Measurements from ENCODE around the gene SEMA5A. TPM values are rescaled to one million over a fixed set of nuclear protein-coding genes. Genes with fewer than 3 reads are reported as not detected.

SEMA5A gene
- total and polyA plus RNA-seq, 11 donors = 4.6 to 71.5 (median 33.8) TPM

DNA sequence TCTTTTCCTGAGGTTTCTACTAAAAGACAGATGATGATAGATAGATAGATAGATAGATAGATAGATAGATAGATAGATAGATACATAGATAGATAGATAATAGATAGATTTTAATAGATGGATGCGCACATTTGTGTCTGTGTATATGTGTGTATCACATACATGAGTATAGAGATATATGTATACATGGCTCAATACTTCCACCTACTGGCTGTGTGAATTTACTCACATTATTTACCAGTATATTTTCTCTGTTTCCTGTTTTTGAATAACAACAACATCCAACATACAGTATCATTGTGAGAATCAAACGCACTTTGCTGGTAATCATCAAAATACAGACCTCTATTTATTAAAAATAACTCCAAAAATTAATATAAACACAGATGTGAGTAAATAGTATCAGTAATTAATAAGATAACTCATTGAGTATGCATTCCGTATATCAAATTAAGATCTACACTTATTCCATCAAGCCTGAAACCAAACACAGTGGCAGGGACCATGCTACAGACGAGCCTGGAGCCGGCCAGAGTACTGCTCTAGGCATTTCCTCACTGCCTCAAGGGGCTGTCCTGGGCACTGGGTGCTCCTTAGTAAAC is 338.0 kb downstream of the SEMA5A start:
- 49 to 60% (median 53%) methylated on average over 5 of the region's 5 CpGs for WGBS, 4 donors
- Histone ChIP-seq H3K27me3 (no peaks in the 10 kb centered on the region), H3K36me3 (peaks cover 0 to 2% (median 0%) of the 10 kb centered on the region in 9 donors), H3K9me3 (no peaks in the 10 kb centered on the region), H3K4me1 (no peaks in the 10 kb centered on the region), H3K27ac (no peak overlapping the region), H3K4me3 (no peak overlapping the region)
- DNase-seq = no peak
- TF ChIP-seq POLR2A (IDR thresholded peaks at IDR 0.05) (no peak), CTCF (IDR thresholded peaks at IDR 0.05) (peak in 11 of 12 donors; percentile 19 to 58 (median 41))
- ATAC-seq = no peak
- intact Hi-C loops (cut with DNase I) = loop anchor here in 4 of 10 donors (10.0 kb wide), 2 partner anchors 453 to 1283 kb away; no protein-coding TSS in a partner anchor

GRCh38 chr5:9202636-9203035 is 343.2 kb downstream of the SEMA5A start:
- WGBS, 4 donors = 83 to 89% (median 88%) methylated on average over 2 of the region's 2 CpGs
- H3K9me3 ChIP-seq = no peaks in the 10 kb centered on the region
- intact Hi-C loops (cut with DNase I) = loop anchor here in 4 of 10 donors (10.0 kb wide), 2 partner anchors 448 to 1278 kb away; no protein-coding TSS in a partner anchor
- no peaks in the 10 kb centered on the region for H3K4me1 ChIP-seq
- peaks cover 0 to 9% (median 0%) of the 10 kb centered on the region in 9 donors for H3K36me3 ChIP-seq
- H3K27ac ChIP-seq = no peak overlapping the region
- no peak overlapping the region for H3K4me3 ChIP-seq
- H3K27me3 ChIP-seq = no peaks in the 10 kb centered on the region
- TF ChIP-seq POLR2A (IDR thresholded peaks at IDR 0.05) (no peak), CTCF (IDR thresholded peaks at IDR 0.05) (no peak)
- ATAC-seq (no peak), DNase-seq (no peak)

GRCh38 chr5:9201761-9202160 is 344.1 kb downstream of the SEMA5A start:
- WGBS, 4 donors = 74 to 85% (median 77%) methylated on average over 6 of the region's 6 CpGs
- no peak overlapping the region for H3K4me3 ChIP-seq
- no peak for ATAC-seq
- H3K27me3 ChIP-seq = no peaks in the 10 kb centered on the region
- TF ChIP-seq POLR2A (IDR thresholded peaks at IDR 0.05) = no peak
- no peak for TF ChIP-seq CTCF (IDR thresholded peaks at IDR 0.05)
- DNase-seq = no peak
- no peak overlapping the region for H3K27ac ChIP-seq
- peaks cover 0 to 15% (median 0%) of the 10 kb centered on the region in 9 donors for H3K36me3 ChIP-seq
- intact Hi-C loops (cut with DNase I) = loop anchor here in 4 of 10 donors (10.0 kb wide), 2 partner anchors 447 to 1277 kb away; no protein-coding TSS in a partner anchor
- H3K9me3 ChIP-seq = no peaks in the 10 kb centered on the region
- H3K4me1 ChIP-seq = no peaks in the 10 kb centered on the region

DNA sequence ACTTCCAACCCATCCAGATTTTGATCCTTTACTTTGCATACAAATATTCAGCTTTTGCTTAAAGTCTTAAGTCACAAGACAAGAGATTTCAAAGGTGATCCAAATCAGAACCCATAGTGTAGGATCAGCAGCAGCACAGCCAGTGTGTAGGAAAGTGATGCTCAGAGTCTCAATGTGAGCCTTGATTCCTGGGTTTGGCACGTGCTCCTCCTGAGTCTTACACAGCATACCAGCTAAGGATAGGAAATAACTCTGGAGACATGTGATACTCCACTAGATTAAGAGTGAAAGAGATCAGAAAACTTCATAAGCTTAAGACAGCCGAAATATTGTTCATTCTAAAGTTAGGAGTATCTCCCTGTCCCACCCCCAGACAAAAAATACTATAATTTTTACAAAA is 344.9 kb downstream of the SEMA5A start:
- H3K4me3 ChIP-seq = no peak overlapping the region
- no peaks in the 10 kb centered on the region for H3K9me3 ChIP-seq
- no peaks in the 10 kb centered on the region for H3K27me3 ChIP-seq
- WGBS, 4 donors = 78 to 83% (median 81%) methylated on average over 2 of the region's 2 CpGs
- no peaks in the 10 kb centered on the region for H3K4me1 ChIP-seq
- no peak for TF ChIP-seq CTCF (IDR thresholded peaks at IDR 0.05)
- no peak for TF ChIP-seq POLR2A (IDR thresholded peaks at IDR 0.05)
- intact Hi-C loops (cut with DNase I) = loop anchor here in 4 of 10 donors (10.0 kb wide), 2 partner anchors 446 to 1276 kb away; no protein-coding TSS in a partner anchor
- H3K36me3 ChIP-seq = peaks cover 0 to 22% (median 4%) of the 10 kb centered on the region in 9 donors
- DNase-seq (no peak), ATAC-seq (no peak)
- no peak overlapping the region for H3K27ac ChIP-seq
